Suprapubic skin (tissue), 4 donors: ENCODE results near the gene PREX1. TPM values are rescaled to one million over a fixed set of nuclear protein-coding genes. Genes with fewer than 3 reads are reported as not detected.

Experiments
- DNase-seq, 2 donors: peaks; one replicate each; pipeline ENCODE4 v3.0.0-alpha.2; 2019; ENCODE audit warnings: low spot score in 2 of 2
- H3K27ac ChIP-seq: fragments of 200-600 bp; sonication (generic); one replicate; pipeline ENCODE4 v1.5.1; 2019
- H3K27me3 ChIP-seq: fragments of 200-600 bp; sonication (generic); one replicate; pipeline ENCODE4 v1.5.1; 2019
- H3K36me3 ChIP-seq: fragments of 200-600 bp; sonication (generic); one replicate; pipeline ENCODE4 v1.5.1; 2019
- H3K4me1 ChIP-seq: fragments of 200-600 bp; sonication (generic); one replicate; pipeline ENCODE4 v1.5.1; 2019
- H3K4me3 ChIP-seq: fragments of 200-600 bp; sonication (generic); one replicate; pipeline ENCODE4 v1.5.1; 2019; ENCODE audit warnings: mild to moderate bottlenecking
- H3K9me3 ChIP-seq: fragments of 200-600 bp; sonication (generic); one replicate; pipeline ENCODE4 v1.5.1; 2019
- CTCF ChIP-seq, 2 donors: fragments of 200-600 bp in 1 of 2; fragments of 450-650 bp in 1 of 2; sonication (generic) in 1 of 2; IDR thresholded peaks; one replicate each; pipeline ENCODE4 v1.5.1; 2016 to 2019; ENCODE audit warnings: antibody characterized with exemption in 2 of 2, mild to moderate bottlenecking in 1 of 2, moderate library complexity in 1 of 2
- EP300 ChIP-seq: sonication (generic); formaldehyde crosslinking; IDR thresholded peaks from one replicate; pipeline ENCODE4 v1.6.1; 2017; ENCODE audit warnings: antibody characterized with exemption
- POLR2A ChIP-seq, 2 donors: fragments of 450-650 bp; IDR thresholded peaks; one replicate each; pipeline ENCODE4 v1.6.1; 2017; ENCODE audit warnings: antibody characterized with exemption in 2 of 2, mild to moderate bottlenecking in 2 of 2, moderate library complexity in 2 of 2
- POLR2AphosphoS5 ChIP-seq, 3 donors: sonication (generic); formaldehyde crosslinking; IDR thresholded peaks; one replicate each; pipeline ENCODE4 v1.6.1; 2017; ENCODE audit warnings: antibody characterized with exemption in 3 of 3
- WGBS: methylation state at CpG from one replicate; pipeline ENCODE4 v1.1.5; 2018; 5-methylcytosine and 5-hydroxymethylcytosine counted together
- total RNA-seq, 4 donors: library from RNA; depleted of rRNA; stranded (reverse); fragments of >200 nt; gene quantifications; one replicate each; pipeline ENCODE4 v1.1.0, GENCODE V29; 2016

The PREX1 gene
- total RNA-seq, 4 donors from 2014 or later, result 4.7 to 15.1 (median 10.2) TPM

DNA sequence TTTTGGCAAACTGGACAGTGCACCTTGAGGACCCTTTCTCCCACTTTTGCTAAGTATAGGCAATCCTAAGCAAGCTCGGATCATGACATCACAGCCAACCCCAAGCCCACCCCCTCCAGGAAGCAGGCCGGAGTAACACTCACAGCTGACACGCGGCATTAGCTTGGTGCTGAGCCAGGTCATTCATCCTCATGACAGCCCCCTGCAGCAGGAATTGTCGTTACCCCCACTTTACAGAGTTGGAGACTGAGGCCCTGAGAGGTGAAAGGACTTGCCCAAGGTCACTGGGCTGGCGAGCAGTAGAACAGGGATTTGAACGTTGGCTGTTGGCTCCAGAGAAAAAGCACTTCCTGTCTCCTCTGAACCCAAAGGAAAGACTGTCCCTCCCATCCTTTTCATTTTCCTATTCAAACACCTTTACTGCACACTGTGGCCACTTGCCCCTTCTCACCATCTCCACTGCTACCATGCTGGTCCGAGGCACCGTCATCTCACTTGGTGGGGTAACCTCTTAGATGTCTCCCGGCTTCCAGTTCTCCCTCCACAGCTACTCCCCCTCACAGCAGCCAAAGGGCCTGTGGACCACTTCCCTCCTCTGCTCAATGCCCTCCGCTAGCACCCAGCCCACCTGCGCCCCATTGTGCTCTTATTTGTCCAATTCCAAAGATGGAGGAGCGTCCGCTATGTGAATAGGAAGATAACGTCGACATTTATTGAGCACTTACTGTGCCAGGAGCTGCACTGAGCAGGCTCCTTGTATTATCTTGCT is 84.7 kb downstream of the PREX1 start:
- Histone ChIP-seq H3K27me3 (peaks cover 5% of the 10 kb centered on the region), H3K36me3 (peaks cover 9% of the 10 kb centered on the region), H3K27ac (no peak overlapping the region), H3K9me3 (no peaks in the 10 kb centered on the region), H3K4me3 (no peak overlapping the region), H3K4me1 (no peaks in the 10 kb centered on the region)
- TF ChIP-seq EP300 (no peak), POLR2AphosphoS5 (IDR thresholded peaks at IDR 0.05) (no peak), CTCF (IDR thresholded peaks at IDR 0.05) (no peak), POLR2A (IDR thresholded peaks at IDR 0.05) (no peak)
- WGBS, result 88% methylated on average over 16 of the region's 16 CpGs
- DNase-seq, result no peak

DNA sequence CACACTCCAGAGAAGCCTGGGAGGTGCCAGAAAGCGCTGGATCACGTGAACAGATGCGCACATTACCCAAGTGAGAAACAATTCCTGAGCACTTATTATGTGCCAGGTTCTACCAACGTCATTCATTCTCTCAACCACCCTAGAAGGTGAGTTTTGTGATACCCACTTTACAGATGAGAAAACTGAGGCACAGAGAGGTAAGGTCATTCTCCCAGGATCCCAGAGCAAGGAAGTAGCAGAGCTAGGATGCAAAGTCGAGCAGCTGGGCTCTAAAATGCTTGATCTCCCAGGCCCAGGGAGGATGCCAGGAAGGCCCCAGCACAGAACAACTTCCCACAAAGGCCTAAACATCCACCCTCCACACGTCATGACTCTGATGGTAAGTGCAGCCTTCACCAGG is 85.6 kb downstream of the PREX1 start:
- Histone ChIP-seq H3K27ac (no peak overlapping the region), H3K36me3 (peaks cover 9% of the 10 kb centered on the region), H3K9me3 (no peaks in the 10 kb centered on the region), H3K27me3 (peaks cover 1% of the 10 kb centered on the region), H3K4me1 (no peaks in the 10 kb centered on the region), H3K4me3 (no peak overlapping the region)
- TF ChIP-seq EP300 (no peak), POLR2A (IDR thresholded peaks at IDR 0.05) (no peak), CTCF (IDR thresholded peaks at IDR 0.05) (no peak), POLR2AphosphoS5 (IDR thresholded peaks at IDR 0.05) (no peak)
- DNase-seq, result no peak
- WGBS, result 79% methylated on average over 6 of the region's 6 CpGs

DNA sequence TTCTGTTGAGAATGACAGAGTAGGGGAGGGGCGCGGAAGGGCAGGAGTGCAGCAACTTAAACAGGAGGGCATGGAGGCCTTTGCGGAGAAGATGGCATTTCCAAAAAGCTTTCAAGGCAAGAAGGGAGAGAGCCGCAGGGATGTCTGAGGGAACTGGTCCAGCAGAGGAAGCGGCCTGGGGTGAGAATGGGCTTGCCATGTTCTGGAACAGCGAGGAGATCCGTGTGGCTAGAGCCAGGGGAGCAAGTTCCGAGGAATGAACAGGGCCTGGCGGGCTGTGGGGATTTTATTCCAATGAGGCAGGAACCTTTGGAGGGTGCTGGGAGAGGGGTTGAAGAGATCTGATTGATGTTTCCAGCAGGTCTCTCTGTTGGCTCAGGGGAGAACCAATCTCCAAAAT is 86.1 kb downstream of the PREX1 start:
- DNase-seq, result no peak
- H3K4me3 ChIP-seq, result no peak overlapping the region
- WGBS, result 84% methylated on average over 9 of the region's 9 CpGs

GRCh38 chr20:48740712-48741111 is 87.1 kb downstream of the PREX1 start:
- H3K36me3 ChIP-seq, result peaks cover 9% of the 10 kb centered on the region
- no peak overlapping the region for H3K27ac ChIP-seq
- 80% methylated on average over 6 of the region's 6 CpGs for WGBS
- no peak for TF ChIP-seq POLR2A (IDR thresholded peaks at IDR 0.05)
- TF ChIP-seq CTCF (IDR thresholded peaks at IDR 0.05), result no peak
- no peak for TF ChIP-seq POLR2AphosphoS5 (IDR thresholded peaks at IDR 0.05)
- TF ChIP-seq EP300, result no peak
- H3K9me3 ChIP-seq, result no peaks in the 10 kb centered on the region
- H3K4me1 ChIP-seq, result no peaks in the 10 kb centered on the region
- no peaks in the 10 kb centered on the region for H3K27me3 ChIP-seq
- DNase-seq, result no peak
- no peak overlapping the region for H3K4me3 ChIP-seq

More for the DNA sequence above, 86.1 kb downstream of the PREX1 start:
- no peak for TF ChIP-seq POLR2AphosphoS5 (IDR thresholded peaks at IDR 0.05)
- no peak for TF ChIP-seq CTCF (IDR thresholded peaks at IDR 0.05)
- TF ChIP-seq EP300, result no peak
- TF ChIP-seq POLR2A (IDR thresholded peaks at IDR 0.05), result no peak
- peaks cover 9% of the 10 kb centered on the region for H3K36me3 ChIP-seq
- H3K9me3 ChIP-seq, result no peaks in the 10 kb centered on the region
- no peak overlapping the region for H3K27ac ChIP-seq
- no peaks in the 10 kb centered on the region for H3K27me3 ChIP-seq
- no peaks in the 10 kb centered on the region for H3K4me1 ChIP-seq

DNA sequence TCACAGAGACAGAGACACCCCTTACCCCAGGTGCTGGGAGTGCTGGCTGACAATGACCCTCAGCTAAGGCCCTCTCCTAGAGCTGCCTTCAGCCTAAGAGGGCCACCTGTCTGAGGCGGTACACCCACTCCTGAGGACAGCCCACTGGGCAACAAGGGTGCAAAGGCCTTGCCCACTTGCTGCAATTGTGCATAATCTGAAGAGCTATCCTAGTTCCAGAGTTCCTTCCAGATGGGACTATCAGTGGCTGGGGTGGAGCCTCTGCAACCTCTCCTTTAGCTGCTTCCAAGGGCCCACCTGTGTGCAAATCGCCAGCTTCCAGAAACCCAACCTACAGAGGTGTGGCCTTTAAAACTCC is 87.5 kb downstream of the PREX1 start:
- Histone ChIP-seq H3K4me1 (no peaks in the 10 kb centered on the region), H3K27ac (no peak overlapping the region), H3K27me3 (no peaks in the 10 kb centered on the region), H3K4me3 (no peak overlapping the region), H3K36me3 (peaks cover 9% of the 10 kb centered on the region), H3K9me3 (no peaks in the 10 kb centered on the region)
- TF ChIP-seq CTCF (IDR thresholded peaks at IDR 0.05), result no peak
- no peak for DNase-seq
- WGBS, result 58% methylated on average over 1 of the region's 2 CpGs
